ENCODE measurements around the gene GSTM4. TPM values are rescaled to one million over a fixed set of nuclear protein-coding genes. Genes with fewer than 3 reads are reported as not detected.

The GSTM4 gene
- total and polyA plus RNA-seq, 9 of the 15 experiments (the other 6 are each of a cell fraction or from before 2014, with no cell fraction given): 18.8 to 53.4 (median 38.8) TPM

DNA sequence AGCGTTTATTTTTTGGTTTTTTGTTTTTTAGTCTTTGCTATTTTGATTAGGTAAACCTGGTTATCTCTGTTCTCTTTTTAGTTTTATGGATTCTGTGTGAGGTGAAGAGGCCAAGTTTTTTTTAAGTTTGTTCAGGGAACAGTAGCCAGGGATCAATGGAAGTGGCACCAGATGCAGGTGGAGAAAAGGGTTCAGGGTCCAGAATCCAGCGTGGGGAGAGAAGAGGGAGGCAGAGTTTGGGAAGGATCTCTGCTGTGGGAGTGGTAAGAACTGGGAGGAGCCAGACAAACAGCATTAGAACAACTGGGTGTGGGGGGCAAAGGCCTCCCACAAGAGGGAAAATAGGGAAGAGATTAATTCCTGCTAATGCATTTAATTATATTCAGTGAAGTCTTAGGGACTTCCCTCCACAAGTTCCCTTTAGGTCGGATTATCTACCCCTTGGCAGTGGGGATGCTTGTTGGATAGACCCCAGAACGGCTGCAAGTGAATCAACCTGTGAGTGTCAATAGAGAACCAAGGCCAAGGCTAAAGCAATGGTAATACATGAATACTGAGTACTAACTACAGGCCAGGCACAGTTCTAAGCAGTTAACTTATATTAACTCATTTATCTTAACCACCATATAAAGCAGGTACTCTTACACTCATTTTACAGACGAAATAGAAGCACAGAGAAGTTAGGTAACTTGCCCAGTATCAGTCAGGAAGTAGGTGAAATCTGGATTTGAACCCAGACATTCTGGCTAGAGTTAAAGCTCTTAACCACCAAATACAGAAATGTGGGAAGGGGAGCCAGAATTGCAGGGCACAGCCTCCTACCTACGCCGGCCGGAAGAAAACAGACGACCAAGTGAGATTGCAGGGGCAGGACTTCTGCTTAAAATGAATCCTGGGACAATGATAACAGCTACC lies 37.0 kb upstream of the GSTM4 start (continued):
- no peak for TF ChIP-seq MAFG (tag; conservative IDR thresholded peaks at IDR 0.05)
- no peak for TF ChIP-seq IFI16 (CRISPR knock-in tag; IDR thresholded peaks at IDR 0.05)
- no peak for TF ChIP-seq ZFX (CRISPR knock-in tag; IDR thresholded peaks at IDR 0.05)
- TF ChIP-seq KDM5B (IDR thresholded peaks at IDR 0.05; ENCODE audit: insufficient replicate concordance, low read depth, low read length): no peak
- TF ChIP-seq, protein P1, sequence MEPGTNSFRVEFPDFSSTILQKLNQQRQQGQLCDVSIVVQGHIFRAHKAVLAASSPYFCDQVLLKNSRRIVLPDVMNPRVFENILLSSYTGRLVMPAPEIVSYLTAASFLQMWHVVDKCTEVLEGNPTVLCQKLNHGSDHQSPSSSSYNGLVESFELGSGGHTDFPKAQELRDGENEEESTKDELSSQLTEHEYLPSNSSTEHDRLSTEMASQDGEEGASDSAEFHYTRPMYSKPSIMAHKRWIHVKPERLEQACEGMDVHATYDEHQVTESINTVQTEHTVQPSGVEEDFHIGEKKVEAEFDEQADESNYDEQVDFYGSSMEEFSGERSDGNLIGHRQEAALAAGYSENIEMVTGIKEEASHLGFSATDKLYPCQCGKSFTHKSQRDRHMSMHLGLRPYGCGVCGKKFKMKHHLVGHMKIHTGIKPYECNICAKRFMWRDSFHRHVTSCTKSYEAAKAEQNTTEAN (CRISPR knock-in tag; IDR thresholded peaks at IDR 0.05): 0 out of 2 replicates have a peak, but pooled peaks have one; percentile 9
- TF ChIP-seq RBM25 (IDR thresholded peaks at IDR 0.05; ENCODE audit: low read depth, low read length, severe bottlenecking): no peak
- TF ChIP-seq ZBED1 (IDR thresholded peaks at IDR 0.05): no peak
- TF ChIP-seq SP2 (IDR thresholded peaks at IDR 0.05; ENCODE audit: extremely low read depth, low read depth, low read length, poor library complexity, severe bottlenecking): no peak
- TF ChIP-seq RBBP5 (IDR thresholded peaks at IDR 0.05; ENCODE audit: borderline replicate concordance, insufficient read depth, low read length, poor library complexity, severe bottlenecking): peak; percentile 46
- TF ChIP-seq ZSCAN29 (IDR thresholded peaks at IDR 0.05): no peak
- TF ChIP-seq RBM22 (IDR thresholded peaks at IDR 0.05; ENCODE audit: low read depth, low read length, poor library complexity, severe bottlenecking): no peak
- no peak for TF ChIP-seq ARNT (IDR thresholded peaks at IDR 0.05)
- no peak for TF ChIP-seq NCOA4 (IDR thresholded peaks at IDR 0.05; ENCODE audit: partially characterized antibody)
- no peak for TF ChIP-seq ZNF253 (CRISPR knock-in tag; conservative IDR thresholded peaks at IDR 0.05)
- TF ChIP-seq CBFB (CRISPR knock-in tag; IDR thresholded peaks at IDR 0.05): no peak
- no peak for TF ChIP-seq GTF2E2 (tag; IDR thresholded peaks at IDR 0.05)
- TF ChIP-seq, protein P2, sequence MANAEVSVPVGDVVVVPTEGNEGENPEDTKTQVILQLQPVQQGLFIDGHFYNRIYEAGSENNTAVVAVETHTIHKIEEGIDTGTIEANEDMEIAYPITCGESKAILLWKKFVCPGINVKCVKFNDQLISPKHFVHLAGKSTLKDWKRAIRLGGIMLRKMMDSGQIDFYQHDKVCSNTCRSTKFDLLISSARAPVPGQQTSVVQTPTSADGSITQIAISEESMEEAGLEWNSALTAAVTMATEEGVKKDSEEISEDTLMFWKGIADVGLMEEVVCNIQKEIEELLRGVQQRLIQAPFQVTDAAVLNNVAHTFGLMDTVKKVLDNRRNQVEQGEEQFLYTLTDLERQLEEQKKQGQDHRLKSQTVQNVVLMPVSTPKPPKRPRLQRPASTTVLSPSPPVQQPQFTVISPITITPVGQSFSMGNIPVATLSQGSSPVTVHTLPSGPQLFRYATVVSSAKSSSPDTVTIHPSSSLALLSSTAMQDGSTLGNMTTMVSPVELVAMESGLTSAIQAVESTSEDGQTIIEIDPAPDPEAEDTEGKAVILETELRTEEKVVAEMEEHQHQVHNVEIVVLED (CRISPR knock-in tag; IDR thresholded peaks at IDR 0.05): no peak
- no peak for TF ChIP-seq ZNF586 (CRISPR knock-in tag; conservative IDR thresholded peaks at IDR 0.05)
- TF ChIP-seq, protein P3, sequence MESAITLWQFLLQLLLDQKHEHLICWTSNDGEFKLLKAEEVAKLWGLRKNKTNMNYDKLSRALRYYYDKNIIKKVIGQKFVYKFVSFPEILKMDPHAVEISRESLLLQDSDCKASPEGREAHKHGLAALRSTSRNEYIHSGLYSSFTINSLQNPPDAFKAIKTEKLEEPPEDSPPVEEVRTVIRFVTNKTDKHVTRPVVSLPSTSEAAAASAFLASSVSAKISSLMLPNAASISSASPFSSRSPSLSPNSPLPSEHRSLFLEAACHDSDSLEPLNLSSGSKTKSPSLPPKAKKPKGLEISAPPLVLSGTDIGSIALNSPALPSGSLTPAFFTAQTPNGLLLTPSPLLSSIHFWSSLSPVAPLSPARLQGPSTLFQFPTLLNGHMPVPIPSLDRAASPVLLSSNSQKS (CRISPR knock-in tag; IDR thresholded peaks at IDR 0.05): no peak
- TF ChIP-seq, protein P4, sequence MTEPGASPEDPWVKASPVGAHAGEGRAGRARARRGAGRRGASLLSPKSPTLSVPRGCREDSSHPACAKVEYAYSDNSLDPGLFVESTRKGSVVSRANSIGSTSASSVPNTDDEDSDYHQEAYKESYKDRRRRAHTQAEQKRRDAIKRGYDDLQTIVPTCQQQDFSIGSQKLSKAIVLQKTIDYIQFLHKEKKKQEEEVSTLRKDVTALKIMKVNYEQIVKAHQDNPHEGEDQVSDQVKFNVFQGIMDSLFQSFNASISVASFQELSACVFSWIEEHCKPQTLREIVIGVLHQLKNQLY (CRISPR knock-in tag; conservative IDR thresholded peaks at IDR 0.05): no peak

Data from K562 (cell line).